Activated CD8-positive, alpha-beta memory T cell treated with anti-CD3 and anti-CD28 coated beads for 4 hours (primary cell): ENCODE data around the gene SLC35B1.
"Not testable (repeated sequence)": the region's sequence is repeated elsewhere in the genome, so short reads cannot be mapped to it uniquely, and the experiment has no call there.

Source experiments
- DNase-seq, 2 donors: peaks; one replicate each; pipeline ENCODE4 v3.0.0-alpha.2; 2020; ENCODE audit warnings: low read depth in 2 of 2

The SLC35B1 gene

DNA sequence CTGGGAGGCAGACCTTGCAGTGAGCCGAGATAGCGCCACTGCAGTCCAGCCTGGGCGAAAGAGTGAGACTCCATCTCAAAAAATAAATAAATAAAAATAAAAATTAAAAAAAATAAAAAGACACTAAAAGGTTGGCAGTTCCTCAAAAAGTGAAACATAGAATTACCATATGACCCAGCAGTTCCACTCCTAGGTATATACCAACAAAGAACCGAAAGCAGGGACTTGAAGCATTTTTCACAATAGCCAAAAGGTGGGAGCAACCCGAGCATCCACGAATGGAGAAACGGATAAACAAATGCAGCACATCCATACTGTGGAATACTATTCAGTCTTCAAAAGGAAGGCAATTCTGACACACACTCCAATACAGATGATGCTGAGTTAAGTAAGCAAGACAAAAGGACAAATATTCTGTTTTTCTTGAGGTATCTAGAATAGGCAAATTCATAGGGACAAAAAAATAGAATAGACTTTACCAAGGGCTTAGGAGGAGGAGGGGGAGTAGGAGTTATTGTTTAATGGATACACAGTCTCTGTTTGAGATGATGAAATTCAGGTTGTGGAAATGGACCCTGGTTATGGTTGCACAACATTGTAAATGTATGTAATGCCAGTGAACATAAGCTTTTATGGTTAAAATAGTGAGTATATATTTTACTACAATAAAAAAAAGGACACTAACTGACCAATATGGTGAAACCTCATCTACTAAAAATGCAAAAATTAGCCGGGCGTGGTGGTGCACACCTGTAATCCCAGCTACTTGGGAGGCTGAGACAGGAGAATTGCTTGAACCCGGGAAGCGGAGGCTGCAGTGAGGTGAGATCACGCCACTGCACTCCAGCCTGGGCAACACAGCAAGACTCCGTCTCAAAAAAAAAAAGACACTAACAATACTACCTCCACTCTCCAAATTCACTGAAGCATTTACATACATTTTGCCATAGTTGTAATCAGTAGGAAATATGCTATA is 27.0 kb upstream of the SLC35B1 start:
- DNase-seq = no peak

DNA sequence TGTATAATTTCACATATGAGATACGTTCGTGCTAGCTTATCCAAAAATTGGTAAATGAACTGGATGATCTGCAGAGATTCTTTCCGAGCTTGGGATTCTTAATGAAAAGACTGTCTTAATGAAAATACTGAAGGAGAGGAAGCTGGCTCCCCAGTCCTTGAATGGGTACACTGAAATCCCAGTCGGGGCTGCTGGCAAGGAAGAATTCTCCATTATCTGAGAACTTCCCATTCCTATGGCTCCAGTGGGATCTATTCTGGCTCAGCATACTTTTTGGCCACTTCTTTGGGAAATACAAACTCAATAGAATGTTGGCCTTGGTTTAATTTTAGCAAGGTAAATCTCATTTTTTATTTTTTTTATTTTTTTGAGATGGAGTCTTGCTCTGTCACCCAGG is 23.7 kb upstream of the SLC35B1 start:
- DNase-seq = no peak

DNA sequence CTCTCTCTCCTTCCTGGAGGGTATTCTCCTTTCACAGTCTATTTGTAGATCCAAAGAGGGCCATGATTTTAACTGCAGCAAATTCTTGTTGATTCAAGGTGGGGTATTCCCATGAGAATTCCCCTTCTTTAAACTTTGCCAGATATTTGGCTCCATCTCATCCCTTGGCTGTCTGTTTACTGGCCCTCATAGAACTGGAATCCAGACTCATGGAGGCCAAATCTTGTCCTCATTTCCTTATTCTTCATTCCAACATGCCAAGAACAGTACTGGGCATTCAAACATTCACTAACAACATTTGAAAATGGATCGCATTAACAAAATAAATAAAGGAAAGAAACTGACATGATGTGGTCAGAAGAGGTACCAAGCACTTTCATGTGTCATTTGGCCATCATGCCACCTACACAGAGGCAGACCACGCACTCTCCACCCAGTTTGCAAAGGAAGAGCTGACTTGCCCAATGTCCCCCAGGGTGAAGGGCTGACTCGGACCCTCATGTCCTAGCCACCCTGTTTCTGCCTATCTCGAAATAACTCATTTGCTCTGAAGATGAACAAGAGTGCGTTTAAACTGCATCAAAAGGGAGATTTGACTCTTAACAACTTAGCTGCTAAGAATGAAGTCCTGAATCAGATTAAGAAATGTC is 23.1 kb upstream of the SLC35B1 start:
- no peak for DNase-seq

GRCh38 chr17:49730078-49730784 is 22.5 kb upstream of the SLC35B1 start:
- DNase-seq = no peak

DNA sequence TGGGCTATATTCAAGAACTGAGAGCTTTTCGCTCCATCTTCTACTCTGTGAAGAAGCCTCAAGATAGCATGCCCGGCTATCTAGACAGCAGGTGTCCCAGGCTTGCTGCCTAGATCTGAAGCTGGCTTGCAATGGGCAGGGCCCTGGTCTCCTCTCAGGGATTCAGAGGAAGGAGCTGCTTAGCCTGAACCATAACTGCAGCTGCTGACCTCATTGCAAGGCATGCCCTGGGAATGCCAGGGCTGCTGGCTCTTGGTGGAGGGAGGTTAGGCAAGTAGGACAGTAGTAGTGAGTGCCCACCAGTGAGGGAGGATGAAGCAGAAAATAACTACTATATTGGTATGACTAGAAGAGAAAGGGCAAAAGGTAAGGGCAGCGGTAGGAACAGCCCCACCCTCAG is 21.3 kb upstream of the SLC35B1 start:
- DNase-seq = no peak

GRCh38 chr17:49728425-49728824 is 20.7 kb upstream of the SLC35B1 start:
- no peak for DNase-seq

- DNase-seq = no peak
These were observed 19.6 kb upstream of the SLC35B1 start for GRCh38 chr17:49727380-49727779.

GRCh38 chr17:49725452-49726130 is 17.8 kb upstream of the SLC35B1 start:
- DNase-seq = no peak

- not testable (repeated sequence) for DNase-seq
These were observed 16.8 kb upstream of the SLC35B1 start for GRCh38 chr17:49724552-49724951.

DNA sequence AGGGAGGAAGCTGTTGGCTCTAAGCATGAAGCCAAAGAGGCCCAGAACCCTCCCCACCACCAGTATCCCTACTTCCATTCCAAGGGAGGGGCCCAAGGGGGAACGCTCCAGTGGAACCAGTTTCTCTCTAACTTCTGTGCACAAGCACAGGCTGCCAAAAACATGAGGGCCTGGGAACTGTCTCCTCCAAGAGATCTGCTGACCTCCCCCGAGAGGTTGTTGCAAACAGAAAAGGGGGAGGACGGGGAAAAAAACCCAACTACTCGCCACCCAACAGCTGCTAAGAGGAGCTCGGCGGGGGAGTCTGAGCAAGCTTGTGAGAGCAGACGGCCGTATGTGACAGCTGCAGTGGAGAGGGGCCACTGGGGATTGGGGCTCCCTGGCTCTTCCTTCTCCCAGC is 15.7 kb upstream of the SLC35B1 start:
- no peak for DNase-seq

DNA sequence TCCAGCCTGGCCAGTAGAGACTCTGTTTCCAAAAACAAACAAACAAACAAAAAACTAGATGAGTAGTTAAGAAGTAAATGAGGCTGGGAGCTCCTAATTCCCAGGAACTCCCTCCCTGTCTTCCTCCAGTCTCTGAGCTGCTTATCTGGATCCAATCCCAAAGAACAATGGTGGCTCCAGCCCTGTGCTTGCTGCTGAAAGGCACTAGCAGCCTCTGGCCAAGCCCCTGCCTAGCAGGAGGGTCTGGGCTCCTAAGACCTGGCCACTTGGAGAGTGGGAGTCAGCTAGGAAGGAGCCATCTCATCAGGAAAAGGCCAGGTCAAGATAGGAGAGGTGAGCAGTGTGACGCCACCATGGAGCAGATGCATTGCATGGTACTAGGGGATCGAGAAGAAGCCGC is 14.3 kb upstream of the SLC35B1 start:
- DNase-seq = no peak

DNA sequence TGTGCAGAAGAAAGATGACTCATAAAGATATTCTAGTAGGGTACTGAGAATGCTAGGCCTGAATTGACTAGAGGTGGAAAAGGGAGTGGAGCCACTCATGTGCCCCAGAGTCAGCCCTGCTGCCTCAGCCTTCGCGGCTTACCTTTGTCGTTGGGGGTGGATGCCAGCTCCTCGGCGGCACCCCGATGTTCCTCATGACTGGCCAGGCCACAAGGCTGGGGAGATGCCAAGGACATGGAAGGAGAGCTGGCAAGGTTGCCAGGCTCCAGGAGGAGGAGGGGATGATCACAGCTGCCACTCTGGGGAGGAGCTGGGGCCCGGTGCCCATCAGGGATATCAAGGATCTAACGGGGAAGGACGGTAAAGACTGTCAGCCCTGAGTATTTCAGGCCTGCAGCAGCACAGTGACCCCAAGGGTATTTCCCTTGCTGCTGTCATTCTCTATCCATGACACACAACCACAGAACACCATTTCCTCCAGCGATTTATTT is 9.7 kb upstream of the SLC35B1 start:
- DNase-seq = no peak

DNA sequence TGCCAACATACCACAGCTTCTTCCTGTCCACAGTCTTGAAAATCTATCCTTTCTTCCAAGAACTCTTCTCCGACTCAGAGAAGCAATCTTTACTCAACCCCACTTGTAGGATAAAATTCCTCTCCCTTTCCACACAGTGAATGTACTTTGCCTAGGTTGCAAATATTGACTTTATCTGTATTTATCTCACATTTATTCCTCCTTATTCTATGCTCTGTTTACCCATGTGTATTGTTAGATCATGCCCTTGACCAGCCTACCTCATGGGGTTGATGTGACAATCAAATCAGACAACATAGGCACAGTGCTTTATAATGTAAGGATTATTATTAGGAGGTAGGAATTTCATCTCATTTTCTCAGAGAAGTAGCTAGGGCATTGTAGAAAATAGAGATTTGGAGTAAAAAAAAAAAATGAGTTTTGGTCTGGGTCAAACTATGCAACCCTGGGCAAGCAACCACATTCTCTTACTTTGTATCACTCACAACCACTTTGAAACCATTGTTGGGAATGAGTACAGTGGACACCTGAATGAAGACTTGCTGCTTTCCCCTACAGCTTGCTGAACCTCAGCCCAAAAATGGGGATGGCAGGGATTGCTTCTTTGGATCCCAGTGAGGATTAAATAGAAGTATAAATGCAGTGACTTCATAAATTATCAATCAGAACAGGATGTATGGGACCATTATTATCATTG is 9.1 kb upstream of the SLC35B1 start:
- DNase-seq = no peak

DNA sequence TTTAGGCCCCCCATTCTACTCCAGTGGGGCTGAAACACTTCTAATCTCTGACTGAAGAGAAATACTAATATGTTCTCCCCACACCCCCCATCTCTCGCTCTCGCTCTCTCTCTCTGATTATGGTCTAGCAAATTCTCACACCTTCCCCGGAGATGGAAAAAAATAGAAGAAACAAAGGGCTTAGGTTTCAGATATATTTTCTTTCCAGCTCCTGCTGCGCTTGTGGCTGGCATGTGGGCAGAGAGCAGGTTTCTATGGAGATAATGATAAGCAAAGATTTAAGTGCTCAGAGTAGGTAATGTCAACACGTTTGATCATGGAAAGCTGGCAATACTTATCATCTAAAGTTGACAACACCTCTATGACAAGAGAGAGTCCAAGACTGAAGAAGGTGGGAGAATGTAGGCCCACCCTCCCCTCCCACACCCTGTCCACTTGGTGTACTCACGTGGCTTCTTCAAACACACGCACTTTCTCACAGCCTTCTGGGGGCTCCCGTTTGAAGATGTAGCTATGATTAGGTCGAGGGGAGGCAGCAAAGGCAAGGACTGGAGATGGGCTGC is 8.0 kb upstream of the SLC35B1 start:
- DNase-seq = no peak

DNA sequence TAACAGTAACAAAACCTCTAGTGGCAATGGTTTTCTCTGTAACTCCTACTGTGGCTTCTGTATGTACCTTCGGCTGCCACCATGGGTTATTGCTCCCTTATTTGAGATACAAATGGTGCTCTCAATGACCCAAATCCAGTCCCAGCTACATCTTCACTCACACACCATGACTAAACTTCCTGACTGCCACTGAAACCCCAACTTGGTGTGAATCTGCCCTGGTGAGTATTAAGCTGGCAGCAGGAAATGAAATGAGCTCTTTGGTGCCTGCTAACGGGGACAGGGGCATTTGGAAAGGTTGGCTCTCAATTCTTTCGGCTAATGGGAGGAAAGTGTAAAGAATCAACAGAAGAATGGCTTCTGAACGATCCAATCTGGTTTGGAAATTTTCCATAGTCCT is 7.5 kb upstream of the SLC35B1 start:
- DNase-seq = no peak

DNA sequence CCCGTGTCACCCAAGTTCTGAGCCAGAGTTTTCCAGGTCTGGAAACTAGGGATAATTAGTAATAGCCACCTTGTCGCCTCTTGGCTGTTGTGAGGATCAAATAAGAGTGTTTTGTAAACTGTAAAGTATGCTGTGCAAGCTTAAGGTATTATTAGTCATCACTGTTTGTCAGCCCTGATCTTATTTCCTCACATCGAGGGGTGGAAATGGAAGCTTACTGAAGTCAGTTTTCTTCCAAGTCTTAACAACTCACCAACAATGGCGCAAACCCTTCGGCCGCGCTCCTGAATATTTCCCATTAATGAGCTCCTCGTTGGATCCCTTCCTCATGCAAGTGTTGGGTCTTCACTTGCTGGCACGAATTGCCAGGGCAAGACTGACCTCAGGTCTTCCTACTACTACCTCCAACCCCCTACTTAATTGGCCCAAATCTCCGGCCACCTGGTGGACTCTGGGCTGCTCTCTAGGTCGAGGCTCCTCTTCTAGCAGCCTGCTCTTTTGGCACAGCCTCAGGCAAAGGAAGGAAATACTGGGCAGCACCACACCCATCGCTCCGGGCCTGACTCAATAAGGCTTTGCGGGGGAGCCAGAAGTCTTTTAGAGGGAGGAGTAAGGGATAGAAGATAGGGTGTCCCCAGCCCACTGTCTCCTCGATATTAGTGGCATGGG is 885 bp upstream of the SLC35B1 start:
- DNase-seq = no peak

DNA sequence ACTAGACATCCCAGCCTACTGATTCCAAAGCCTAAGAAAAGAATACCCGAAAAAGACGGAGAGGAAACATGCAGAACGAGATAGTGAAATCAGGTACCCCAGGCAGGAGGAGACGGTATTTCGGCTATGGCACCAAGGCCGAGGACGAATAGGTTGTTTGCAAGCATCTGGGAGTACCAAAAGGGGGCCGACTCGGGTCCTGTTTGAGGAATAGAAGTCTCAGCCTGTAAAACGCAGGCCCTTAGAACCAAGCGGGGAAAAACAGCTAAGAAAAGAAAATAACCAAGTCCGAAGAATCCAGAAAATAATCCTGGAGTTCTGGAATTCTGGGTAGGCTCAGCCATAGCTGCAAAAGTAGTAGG is 537 bp downstream of the SLC35B1 start:
- no peak for DNase-seq

GRCh38 chr17:49705254-49705653 is 2.5 kb downstream of the SLC35B1 start:
- DNase-seq = no peak

- DNase-seq = no peak
These were observed 4.0 kb downstream of the SLC35B1 start for GRCh38 chr17:49703557-49704277.

DNA sequence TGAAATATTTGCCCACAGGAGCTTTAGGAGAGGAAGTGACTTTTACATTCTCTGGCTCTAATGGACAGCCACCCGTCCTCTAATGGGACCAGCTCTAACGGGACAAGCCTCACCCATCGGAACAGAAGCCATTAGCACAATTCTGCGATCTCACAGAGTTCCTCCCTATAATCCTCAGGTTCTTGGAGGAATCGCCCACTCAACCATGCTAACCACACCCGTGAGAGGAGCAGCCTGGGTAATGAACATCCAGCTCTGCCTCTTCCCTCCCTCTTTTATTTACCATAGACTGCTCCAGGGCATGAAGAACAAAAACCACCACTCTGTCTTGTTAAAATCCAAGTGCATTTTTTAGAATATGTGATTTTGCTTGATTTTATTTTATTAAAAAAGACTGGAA is 6.8 kb downstream of the SLC35B1 start:
- DNase-seq = no peak
